ENCODE measurements around the gene BICD1.
"Not testable (repeated sequence)": the region's sequence is repeated elsewhere in the genome, so short reads cannot be mapped to it uniquely, and the experiment has no call there.

BICD1 gene

GRCh38 chr12:32196250-32197198 lies 89.9 kb downstream of the BICD1 start:
- DNase-seq (ENCODE audit: low read depth): peak; percentile 33

- DNase-seq (ENCODE audit: low read depth): no peak
Measured at GRCh38 chr12:32197421-32197820, 90.8 kb downstream of the BICD1 start.

DNA sequence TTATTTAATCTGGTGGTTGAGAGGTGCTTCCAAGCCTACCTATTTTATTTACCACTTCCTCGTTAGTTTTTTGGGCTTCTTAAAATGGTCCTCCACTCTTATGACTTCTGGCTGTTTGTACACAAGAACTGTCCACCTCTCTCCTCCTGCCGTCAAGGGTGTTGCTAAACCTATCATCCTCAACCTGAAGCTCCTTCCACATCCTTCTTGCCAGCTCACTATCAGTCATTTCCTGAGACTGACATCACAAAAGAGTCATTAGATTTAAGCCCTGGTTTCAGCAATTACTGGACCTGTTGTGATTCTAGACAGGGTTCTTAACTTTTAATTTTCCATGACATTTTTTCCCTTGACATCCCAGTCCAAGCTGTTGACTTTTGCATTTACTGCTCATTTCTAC lies 91.9 kb downstream of the BICD1 start:
- peak; percentile 35 for DNase-seq (ENCODE audit: low read depth)

DNA sequence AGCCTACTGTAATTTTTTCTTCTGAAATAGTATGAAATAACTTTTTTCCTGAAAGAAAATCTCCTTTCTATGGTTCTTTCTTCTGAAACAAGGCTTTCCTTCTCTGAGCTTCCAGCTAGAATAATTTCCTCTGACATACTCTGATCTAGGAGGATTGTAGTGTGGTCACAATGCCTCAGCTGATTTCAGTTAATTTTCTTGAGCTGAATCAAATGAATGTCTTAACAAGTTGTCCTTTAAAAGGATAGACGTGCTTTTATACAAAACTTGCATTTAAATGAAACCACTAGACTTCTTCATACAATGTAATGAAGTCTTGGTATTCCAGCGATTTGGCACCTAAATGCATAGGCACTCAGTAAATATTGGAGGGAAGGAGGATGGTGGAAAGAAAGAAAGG lies 94.4 kb downstream of the BICD1 start:
- no peak for DNase-seq (ENCODE audit: low read depth)

DNA sequence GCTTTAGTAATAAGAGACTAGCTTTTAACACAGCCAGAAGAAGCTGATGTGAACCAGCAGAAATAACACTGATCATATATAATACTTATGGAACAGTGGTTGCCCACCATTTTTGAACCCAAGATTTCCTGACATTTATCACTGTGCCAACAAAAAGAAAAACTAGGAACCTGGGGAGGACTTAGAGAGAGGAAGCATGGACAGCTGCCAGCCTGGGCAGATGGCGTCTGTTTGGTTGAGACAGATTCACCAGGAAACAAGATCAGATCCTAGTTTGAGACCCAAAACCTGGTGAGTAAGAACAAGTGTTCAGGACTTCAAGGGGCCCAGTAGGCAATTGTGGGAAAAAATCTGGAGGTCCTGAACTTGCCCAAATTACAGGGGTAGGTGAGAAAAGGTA lies 95.3 kb downstream of the BICD1 start:
- no peak for DNase-seq (ENCODE audit: low read depth)

GRCh38 chr12:32205731-32206130 lies 99.1 kb downstream of the BICD1 start:
- DNase-seq (ENCODE audit: low read depth): peak; percentile 39

DNA sequence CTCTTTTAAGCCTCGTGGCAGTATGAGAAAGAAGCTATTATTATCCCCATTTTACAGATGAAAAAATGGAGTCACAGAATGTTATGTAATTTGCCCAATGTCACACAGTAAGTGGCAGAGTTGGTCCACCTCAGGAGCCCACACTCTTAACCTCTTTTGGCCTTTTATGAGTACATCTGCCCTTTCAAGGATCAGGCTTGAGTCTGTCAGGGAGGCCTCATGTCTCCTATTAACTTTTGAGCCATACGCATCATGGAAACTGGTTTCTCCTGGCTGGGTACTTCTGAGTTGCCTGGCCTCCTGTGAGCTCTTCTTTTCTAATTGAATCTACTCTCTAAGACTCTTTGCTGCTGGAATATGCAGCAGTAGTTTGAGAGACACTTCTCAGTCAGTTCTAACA lies 101.7 kb downstream of the BICD1 start:
- DNase-seq (ENCODE audit: low read depth): no peak

DNA sequence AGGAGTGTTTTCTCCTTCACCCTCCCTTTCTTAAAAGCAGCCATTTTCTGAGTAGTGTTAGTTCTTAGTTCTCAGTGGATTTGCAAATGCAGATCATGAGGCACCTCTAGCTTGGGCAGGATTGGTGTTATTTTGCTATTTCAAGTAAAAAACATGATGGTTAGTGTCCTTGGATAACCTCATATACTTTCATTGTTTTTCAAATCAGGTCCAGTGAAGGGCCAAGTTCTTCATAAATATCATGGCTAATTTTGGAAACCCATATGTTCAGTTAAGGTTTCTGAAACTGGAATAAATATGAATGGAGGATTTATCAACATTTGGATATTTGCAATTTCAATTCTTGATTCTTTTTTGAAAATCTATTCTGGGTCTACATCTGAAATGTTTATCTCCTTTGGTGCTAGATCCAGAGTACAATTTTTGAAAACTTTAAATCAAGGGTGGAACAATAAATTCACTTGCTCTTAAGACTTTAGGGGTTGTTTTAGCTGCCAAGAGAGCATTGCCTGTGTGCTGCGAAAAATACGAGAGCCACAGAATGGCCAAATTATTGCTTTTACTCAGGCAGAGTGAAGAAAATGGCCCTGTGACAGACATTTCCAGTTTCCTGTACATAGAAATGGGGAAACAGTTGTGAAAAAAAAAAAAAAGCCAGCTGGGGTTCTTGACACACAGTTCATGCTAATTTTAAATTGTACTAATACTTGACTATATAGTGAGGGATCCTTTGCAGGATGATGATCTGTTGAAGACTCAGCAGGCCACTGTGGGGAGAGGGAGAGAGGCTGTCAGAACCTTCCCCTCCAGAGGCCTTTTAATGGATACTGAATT lies 104.6 kb downstream of the BICD1 start:
- DNase-seq (ENCODE audit: low read depth): no peak

- no peak for DNase-seq (ENCODE audit: low read depth)
Measured at GRCh38 chr12:32211900-32212156, 105.2 kb downstream of the BICD1 start.

- DNase-seq (ENCODE audit: low read depth): no peak
Measured at GRCh38 chr12:32214723-32215122, 108.1 kb downstream of the BICD1 start.

GRCh38 chr12:32217354-32218310 lies 111.0 kb downstream of the BICD1 start:
- DNase-seq (ENCODE audit: low read depth): peak; percentile 83

DNA sequence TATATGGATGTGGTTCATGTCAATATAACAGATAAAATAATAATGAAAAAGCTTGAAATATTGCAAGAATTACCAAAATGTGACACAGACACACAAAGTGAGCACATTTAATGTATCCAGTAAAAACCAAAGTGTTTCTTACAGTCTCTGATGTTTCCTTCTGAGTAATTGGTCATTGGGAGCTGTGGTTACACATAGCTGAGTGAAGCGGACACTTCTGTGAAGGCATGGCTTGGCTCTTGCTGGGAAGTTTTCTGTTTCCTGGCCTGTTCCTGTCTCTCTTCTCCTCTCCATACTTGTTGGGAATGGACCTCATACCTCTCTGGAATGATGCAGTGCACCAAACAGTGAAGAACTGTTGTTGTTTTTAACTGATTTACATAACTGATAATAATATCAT lies 117.3 kb downstream of the BICD1 start:
- DNase-seq (ENCODE audit: low read depth): no peak

DNA sequence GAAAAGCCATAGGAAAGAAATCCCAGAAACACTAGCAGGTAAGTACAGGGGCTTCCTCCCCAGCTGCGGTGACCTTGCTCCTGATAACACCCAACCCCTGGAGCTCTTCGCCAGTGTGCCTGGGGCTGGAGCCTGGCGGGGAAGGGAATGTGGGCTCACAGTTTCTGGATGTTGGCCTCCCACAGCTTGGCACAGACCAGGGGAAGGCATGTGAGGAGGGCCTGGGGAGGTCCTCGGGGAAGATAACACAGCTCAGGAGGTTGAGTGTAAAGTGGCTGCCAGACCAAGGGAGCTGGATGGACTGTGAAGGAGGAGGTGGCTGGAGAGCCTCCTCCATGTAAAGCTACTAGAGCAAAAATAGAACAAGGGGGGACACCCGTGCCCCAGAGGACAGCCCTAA lies 120.1 kb downstream of the BICD1 start:
- DNase-seq (ENCODE audit: low read depth): no peak

- no peak for DNase-seq (ENCODE audit: low read depth)
Measured at GRCh38 chr12:32229971-32230612, 123.4 kb downstream of the BICD1 start.

DNA sequence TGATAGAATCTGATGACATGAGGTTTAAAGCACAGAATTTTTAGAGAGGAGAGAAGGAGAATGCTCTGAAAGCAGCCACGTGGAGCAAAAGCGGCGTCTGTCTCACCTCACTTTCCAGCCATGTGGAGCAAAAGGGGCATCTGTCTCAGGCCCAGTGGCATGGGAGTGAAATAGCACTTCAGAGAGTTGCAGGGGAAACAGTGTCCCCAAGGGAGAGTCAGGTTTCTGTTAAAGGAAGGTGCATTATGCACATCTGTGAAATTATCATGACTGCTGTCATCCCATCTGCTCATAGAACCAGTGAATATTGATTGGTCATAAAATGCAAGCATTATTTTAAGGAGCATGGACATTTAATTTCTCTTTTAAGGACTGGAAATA lies 124.0 kb downstream of the BICD1 start:
- no peak for DNase-seq (ENCODE audit: low read depth)

- DNase-seq (ENCODE audit: low read depth): not testable (repeated sequence)
Measured at GRCh38 chr12:32231361-32231760, 124.7 kb downstream of the BICD1 start.

DNA sequence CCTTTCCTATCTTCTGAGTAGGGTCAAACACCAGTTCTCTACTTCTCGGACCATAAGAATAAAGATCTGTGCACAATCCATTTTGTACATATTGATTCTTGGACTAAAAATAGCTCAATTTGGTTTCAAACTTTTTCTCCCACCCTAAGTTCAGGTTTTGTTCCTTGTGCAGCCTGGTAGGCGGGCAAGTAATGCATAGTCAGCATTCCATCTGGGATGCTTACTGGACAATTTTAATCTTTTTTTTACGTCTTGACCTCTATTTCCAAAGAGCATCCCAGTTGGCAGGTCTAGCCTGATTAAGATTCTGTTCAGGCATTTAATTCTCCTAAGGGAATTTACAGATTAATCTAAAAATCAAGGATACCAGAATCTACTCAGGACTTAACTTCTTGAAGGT lies 126.9 kb downstream of the BICD1 start:
- DNase-seq (ENCODE audit: low read depth): no peak

- DNase-seq (ENCODE audit: low read depth): no peak
Measured at GRCh38 chr12:32235251-32235650, 128.6 kb downstream of the BICD1 start.

DNA sequence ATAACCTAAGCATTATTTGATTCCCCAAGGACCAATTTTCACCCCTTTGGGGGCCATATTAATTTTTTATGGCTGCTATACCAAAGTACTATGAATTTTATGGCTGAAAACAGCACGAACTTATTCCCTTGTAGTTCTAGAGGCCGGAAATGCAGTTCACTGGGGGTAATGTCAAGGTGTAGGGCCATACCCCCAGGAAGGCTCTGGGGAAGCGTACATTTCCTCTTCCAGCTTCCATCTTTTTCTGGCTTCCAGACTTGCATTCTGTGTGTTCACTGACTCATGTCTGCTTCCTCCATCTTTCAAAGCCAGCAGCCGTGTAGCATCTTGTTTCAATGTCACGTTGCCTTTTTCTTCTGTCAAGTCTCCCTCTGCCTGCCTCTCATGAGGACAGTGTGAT lies 133.5 kb downstream of the BICD1 start:
- no peak for DNase-seq (ENCODE audit: low read depth)

DNA sequence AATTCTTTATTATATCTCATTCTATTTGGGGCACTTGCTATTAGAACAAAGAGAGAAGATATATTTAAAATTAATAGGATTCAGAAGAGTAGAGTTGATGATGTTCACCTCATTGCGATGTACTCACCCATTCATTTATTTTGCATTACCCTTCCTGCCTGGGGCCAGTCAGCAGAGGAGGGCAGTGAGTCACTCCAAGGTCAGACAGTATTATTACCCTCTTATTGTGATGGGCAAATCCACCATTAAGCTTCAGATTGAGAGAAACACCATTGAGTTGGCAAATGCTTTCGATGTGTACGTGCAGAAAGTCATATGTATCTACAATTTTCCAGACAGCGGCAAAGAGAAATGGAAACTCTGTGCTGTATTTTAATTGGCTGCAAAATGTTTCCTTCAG lies 134.2 kb downstream of the BICD1 start:
- DNase-seq (ENCODE audit: low read depth): peak; percentile 40

DNA sequence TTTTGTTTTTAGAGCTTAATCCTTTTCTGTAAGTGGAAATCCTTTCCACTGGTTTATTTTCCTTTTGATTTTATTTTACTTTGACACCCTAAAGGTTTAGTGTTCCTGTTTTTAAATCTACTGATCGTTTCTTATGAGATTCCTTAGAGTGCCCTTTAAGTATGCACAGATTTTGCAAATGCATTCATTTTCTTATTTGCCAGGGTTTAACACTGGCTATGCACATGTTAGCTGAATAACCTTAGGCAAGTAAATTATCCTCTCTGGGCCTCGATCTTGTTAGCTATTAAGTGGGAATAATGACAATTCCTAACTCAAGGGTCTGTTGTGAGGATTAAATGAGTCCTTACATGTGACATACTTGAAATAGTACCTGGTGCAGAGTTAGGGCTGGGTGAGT lies 136.0 kb downstream of the BICD1 start:
- no peak for DNase-seq (ENCODE audit: low read depth)
